NCI-H1048 (cell line): ENCODE results near the gene C19orf12.

ENCODE experiments used
- DNase-seq: peaks from one replicate; lab custom pipeline; 2025; lab: John Stamatoyannopoulos, UW

C19orf12 gene

GRCh38 chr19:29662604-29663404 lies 52.3 kb downstream of the C19orf12 start:
- no peak for DNase-seq

DNA sequence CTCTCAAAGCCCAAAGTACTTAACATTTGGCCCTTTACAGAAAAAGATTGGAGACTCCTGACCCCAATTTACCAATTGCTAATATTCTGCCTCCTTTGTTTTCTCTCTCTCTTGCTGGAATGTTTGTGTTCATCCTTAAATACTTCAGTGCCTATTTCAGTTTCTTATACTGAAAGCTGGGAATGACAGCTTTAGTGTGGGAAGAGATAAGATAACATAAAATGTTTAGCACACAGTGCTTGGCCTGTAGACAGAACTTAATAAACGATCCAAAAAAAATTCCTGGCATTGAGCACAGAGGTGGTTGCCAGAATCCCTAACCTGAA lies 52.8 kb downstream of the C19orf12 start:
- DNase-seq = no peak

DNA sequence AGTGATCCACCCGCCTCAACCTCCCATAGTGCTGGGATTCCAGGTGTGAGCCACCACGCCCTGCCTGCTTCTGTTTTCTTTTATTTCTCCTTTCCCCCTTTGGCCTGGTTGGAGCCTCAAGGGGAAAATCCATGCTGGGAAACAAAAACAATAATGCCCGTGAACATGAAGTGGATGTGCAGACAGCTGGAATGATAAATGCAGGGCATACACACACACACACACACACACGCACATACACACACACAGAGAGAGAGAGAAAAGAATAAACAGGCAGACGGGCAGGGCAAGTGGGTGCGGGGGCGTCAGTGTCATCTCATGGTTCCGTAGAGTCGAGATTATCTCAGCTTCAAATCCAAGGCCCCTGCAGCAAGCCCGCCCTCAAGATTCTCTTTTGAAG lies 54.2 kb downstream of the C19orf12 start:
- DNase-seq = no peak

DNA sequence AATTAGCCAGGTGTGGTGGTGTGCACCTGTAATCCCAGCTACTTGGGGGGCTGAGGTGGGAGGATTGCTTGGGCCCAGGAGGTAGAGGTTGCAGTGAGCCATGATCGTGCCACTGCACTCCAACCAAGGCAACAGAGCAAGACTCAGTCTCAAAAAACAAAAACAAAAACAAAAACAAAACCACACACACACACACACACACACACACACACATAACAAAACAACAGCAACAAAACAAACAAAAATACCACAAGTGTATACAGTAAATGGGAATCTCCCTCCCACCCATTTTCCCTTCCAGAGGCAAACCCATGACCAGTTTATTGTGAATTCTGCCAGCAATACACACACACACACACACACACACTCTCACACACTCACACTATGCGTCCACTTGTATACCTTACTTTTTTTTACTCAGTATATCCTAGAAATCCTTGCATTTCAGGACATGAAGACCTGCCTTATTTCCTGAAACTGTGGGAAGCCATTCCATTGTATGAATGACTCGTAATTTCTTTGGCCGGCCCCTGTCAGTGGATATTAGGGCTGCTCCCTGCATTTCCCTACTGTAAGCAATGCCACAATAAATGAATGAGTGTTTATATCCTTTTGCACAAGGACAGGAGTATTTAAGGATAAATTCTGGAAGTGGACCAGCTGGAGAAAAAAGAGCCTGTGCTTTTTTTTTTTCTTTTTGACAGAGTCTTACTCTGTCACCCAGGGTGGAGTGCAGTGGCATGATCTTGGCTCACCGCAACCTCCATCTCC lies 56.7 kb downstream of the C19orf12 start:
- DNase-seq = no peak

- no peak for DNase-seq
Measured at GRCh38 chr19:29655648-29656335, 59.3 kb downstream of the C19orf12 start.

DNA sequence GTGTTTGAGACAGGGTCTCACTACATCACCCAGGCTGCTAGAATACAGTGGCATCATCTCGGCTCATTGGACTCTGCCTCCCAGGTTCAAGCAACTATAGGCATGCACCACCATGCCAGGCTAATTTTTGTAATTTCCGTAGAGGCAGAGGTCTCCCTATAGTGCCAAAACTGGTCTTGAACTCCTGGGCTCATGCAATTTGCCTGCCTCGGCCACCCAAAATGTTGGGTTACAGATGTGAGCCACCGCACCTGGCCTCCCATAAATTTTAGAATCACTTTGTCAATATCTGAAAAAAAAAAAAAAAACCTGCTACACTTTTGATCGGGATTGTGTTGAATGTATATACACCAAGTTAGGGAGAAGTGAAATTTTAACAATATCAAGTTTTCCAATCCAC lies 61.7 kb downstream of the C19orf12 start:
- no peak for DNase-seq

GRCh38 chr19:29651622-29652394 lies 63.3 kb downstream of the C19orf12 start:
- DNase-seq = no peak

DNA sequence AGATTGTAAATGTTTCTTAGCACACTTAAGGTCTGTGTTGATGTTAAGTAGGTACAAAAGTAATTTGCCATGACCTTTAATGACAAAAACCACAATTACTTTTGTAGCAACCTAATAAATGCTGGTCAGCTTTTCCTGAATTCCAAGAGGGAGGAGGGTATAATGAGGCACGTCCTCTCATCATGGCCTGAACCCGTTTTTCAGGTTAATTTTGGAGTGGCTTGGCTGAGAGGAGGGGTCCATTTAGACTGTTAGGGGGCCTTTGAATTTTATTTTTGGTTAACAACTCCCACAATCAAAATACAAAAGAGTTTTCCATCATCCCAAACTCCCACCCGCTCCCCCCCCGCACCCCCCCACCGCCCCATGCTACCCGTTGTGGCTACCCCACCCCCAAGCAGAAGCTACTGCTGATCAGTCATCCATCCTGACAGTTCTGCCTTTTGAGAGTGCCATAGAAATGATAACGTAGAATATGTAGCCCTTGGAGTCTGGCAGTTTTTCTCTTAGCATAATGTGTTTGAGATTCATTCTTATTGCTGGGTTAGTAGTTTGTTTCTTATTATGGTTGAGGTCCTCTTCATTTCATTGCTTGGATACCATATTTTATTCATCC lies 64.2 kb downstream of the C19orf12 start:
- DNase-seq = no peak
